Smooth muscle cell (in vitro differentiated cells): ENCODE results near the gene LRFN5. TPM values are rescaled to one million over a fixed set of nuclear protein-coding genes. Genes with fewer than 3 reads are reported as not detected.

Experiments
- DNase-seq: peaks from one replicate; lab custom pipeline; 2025; ENCODE audit not compliant: unreplicated experiment; lab: John Stamatoyannopoulos, UW
- H2AFZ ChIP-seq: fragments of 200-600 bp; sonication (generic); 2 replicates; pipeline ENCODE4 v1.6.0; 2016; ENCODE audit warnings: antibody characterized with exemption, low read depth, mild to moderate bottlenecking
- H3F3A ChIP-seq: fragments of 200-600 bp; sonication (generic); 2 replicates; pipeline ENCODE4 v1.6.0; 2017; ENCODE audit warnings: antibody characterized with exemption, low read depth
- H3K27ac ChIP-seq: fragments of 200-600 bp; sonication (generic); 2 replicates; pipeline ENCODE4 v1.5.1; 2016; ENCODE audit warnings: low read depth, mild to moderate bottlenecking
- H3K27me3 ChIP-seq: fragments of 200-600 bp; sonication (generic); 2 replicates; pipeline ENCODE4 v1.6.1; 2016; ENCODE audit warnings: low read depth, mild to moderate bottlenecking
- H3K36me3 ChIP-seq: fragments of 200-600 bp; sonication (generic); 2 replicates; pipeline ENCODE4 v1.5.1; 2016; ENCODE audit warnings: low read depth
- H3K4me1 ChIP-seq: fragments of 200-600 bp; sonication (generic); 2 replicates; pipeline ENCODE4 v1.5.1; 2016; ENCODE audit warnings: low read depth
- H3K4me2 ChIP-seq: fragments of 200-600 bp; sonication (generic); 2 replicates; pipeline ENCODE4 v1.6.0; 2016; ENCODE audit warnings: mild to moderate bottlenecking
- H3K4me3 ChIP-seq: fragments of 200-600 bp; sonication (generic); 2 replicates; pipeline ENCODE4 v1.5.1; 2016; ENCODE audit warnings: mild to moderate bottlenecking
- H3K79me2 ChIP-seq: fragments of 200-600 bp; sonication (generic); 2 replicates; pipeline ENCODE4 v1.6.0; 2016; ENCODE audit warnings: low read depth, mild to moderate bottlenecking
- H3K9ac ChIP-seq: fragments of 200-600 bp; sonication (generic); 2 replicates; pipeline ENCODE4 v1.6.0; 2016; ENCODE audit warnings: low read depth
- H3K9me3 ChIP-seq: fragments of 200-600 bp; sonication (generic); replicated peaks from 2 replicates; pipeline ENCODE4 v1.5.1; 2016; ENCODE audit warnings: low read depth
- H4K20me1 ChIP-seq: fragments of 200-600 bp; sonication (generic); 2 replicates; pipeline ENCODE4 v1.6.0; 2016; ENCODE audit warnings: low read depth
- WGBS: methylation state at CpG from one replicate; pipeline ENCODE4 v1.1.7; 2016; ENCODE audit warnings: low lambda C conversion rate; 5-methylcytosine and 5-hydroxymethylcytosine counted together
- polyA plus RNA-seq: library from polyadenylated mRNA; unstranded; fragments of >200 nt; fragmentation: Nextera tagmentation; extraction: Ambion mirVana; gene quantifications from 2 replicates; pipeline ENCODE4 v1.2.1, GENCODE V29; 2016
- total RNA-seq: library from RNA; depleted of rRNA; stranded (reverse); fragments of >200 nt; gene quantifications from 2 replicates; pipeline ENCODE4 v1.2.3, GENCODE V29; 2014
- TF ChIP-seq, protein P1 (sequence below): fragments of 200-600 bp; sonication (generic); IDR thresholded peaks from 2 replicates; pipeline ENCODE4 v1.5.1; 2017; ENCODE audit warnings: borderline replicate concordance, mild to moderate bottlenecking, antibody characterized with exemption; ENCODE audit not compliant: insufficient read depth, poor library complexity, severe bottlenecking

Gene LRFN5
- total and polyA plus RNA-seq, 2 experiments from 2014 or later = 22.1 to 33.8 TPM

GRCh38 chr14:41642367-41642766 lies 35.7 kb downstream of the LRFN5 start:
- no peak for DNase-seq

GRCh38 chr14:41642789-41643188 lies 36.1 kb downstream of the LRFN5 start:
- H3F3A ChIP-seq = no peaks in the 10 kb centered on the region
- DNase-seq = no peak
- H3K4me3 ChIP-seq = no peak overlapping the region
- TF ChIP-seq, protein P1, sequence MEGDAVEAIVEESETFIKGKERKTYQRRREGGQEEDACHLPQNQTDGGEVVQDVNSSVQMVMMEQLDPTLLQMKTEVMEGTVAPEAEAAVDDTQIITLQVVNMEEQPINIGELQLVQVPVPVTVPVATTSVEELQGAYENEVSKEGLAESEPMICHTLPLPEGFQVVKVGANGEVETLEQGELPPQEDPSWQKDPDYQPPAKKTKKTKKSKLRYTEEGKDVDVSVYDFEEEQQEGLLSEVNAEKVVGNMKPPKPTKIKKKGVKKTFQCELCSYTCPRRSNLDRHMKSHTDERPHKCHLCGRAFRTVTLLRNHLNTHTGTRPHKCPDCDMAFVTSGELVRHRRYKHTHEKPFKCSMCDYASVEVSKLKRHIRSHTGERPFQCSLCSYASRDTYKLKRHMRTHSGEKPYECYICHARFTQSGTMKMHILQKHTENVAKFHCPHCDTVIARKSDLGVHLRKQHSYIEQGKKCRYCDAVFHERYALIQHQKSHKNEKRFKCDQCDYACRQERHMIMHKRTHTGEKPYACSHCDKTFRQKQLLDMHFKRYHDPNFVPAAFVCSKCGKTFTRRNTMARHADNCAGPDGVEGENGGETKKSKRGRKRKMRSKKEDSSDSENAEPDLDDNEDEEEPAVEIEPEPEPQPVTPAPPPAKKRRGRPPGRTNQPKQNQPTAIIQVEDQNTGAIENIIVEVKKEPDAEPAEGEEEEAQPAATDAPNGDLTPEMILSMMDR = no peak
- H4K20me1 ChIP-seq = peaks cover 26% of the 10 kb centered on the region
- H3K9ac ChIP-seq = no peak overlapping the region
- no peak overlapping the region for H2AFZ ChIP-seq
- H3K36me3 ChIP-seq = no peaks in the 10 kb centered on the region
- WGBS = 88% methylated on average over 2 of the region's 2 CpGs
- H3K79me2 ChIP-seq = peaks cover 100% of the 10 kb centered on the region
- H3K27me3 ChIP-seq = no peaks in the 10 kb centered on the region
- no peak overlapping the region for H3K27ac ChIP-seq
- no peaks in the 10 kb centered on the region for H3K4me1 ChIP-seq
- H3K4me2 ChIP-seq = peak overlapping the region; percentile 20
- no peaks in the 10 kb centered on the region for H3K9me3 ChIP-seq

More at GRCh38 chr14:41642367-41642766, 35.7 kb downstream of the LRFN5 start:
- H3K4me3 ChIP-seq = no peak overlapping the region
- H3K4me1 ChIP-seq = no peaks in the 10 kb centered on the region
- H3K27ac ChIP-seq = no peak overlapping the region
- peaks cover 100% of the 10 kb centered on the region for H3K79me2 ChIP-seq
- H3K27me3 ChIP-seq = no peaks in the 10 kb centered on the region
- H3F3A ChIP-seq = no peaks in the 10 kb centered on the region
- no peaks in the 10 kb centered on the region for H3K9me3 ChIP-seq
- TF ChIP-seq, protein P1 = no peak
- H4K20me1 ChIP-seq = peaks cover 26% of the 10 kb centered on the region
- H3K9ac ChIP-seq = no peak overlapping the region
- peak overlapping the region; percentile 20 for H3K4me2 ChIP-seq
- no peak overlapping the region for H2AFZ ChIP-seq
- WGBS = 77% methylated on average over 1 of the region's 1 CpG
- no peaks in the 10 kb centered on the region for H3K36me3 ChIP-seq

- Histone ChIP-seq H3F3A (no peaks in the 10 kb centered on the region), H3K4me3 (no peak overlapping the region), H3K79me2 (peaks cover 100% of the 10 kb centered on the region), H3K9ac (no peak overlapping the region), H3K27ac (no peak overlapping the region), H2AFZ (no peak overlapping the region), H4K20me1 (peaks cover 23% of the 10 kb centered on the region), H3K9me3 (no peaks in the 10 kb centered on the region), H3K4me1 (no peaks in the 10 kb centered on the region), H3K36me3 (no peaks in the 10 kb centered on the region), H3K4me2 (no peak overlapping the region), H3K27me3 (no peaks in the 10 kb centered on the region)
- TF ChIP-seq, protein P1 = no peak
- 100% methylated on average over 1 of the region's 1 CpG for whole genome bisulfite sequencing
- DNase-seq = no peak
These were observed 37.9 kb downstream of the LRFN5 start for GRCh38 chr14:41644606-41645005.

DNA sequence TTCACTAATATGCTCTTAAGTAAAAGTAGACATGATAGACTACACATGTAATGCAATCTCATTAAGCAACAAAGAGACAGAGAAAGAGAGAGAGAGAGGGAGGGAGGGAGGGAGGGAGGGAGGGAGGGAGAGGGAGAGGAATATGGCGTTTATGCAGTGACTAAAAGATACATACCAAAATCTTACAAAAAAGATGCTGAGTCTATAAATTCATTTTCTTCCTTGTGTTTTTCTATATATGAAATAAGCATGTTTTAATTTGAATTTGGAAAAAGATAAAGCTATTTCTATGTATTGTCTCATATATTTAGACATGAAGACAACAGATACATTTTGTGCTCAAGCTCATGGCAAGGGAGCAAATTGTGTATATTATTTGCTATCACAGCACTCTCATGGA lies 44.1 kb downstream of the LRFN5 start:
- WGBS = 92% methylated on average over 1 of the region's 1 CpG
- no peak overlapping the region for H3K4me3 ChIP-seq
- no peaks in the 10 kb centered on the region for H3K4me1 ChIP-seq
- no peak overlapping the region for H3K4me2 ChIP-seq
- H3F3A ChIP-seq = no peaks in the 10 kb centered on the region
- no peak for DNase-seq
- H2AFZ ChIP-seq = no peak overlapping the region
- peaks cover 14% of the 10 kb centered on the region for H4K20me1 ChIP-seq
- no peaks in the 10 kb centered on the region for H3K36me3 ChIP-seq
- H3K79me2 ChIP-seq = peaks cover 98% of the 10 kb centered on the region
- H3K27me3 ChIP-seq = no peaks in the 10 kb centered on the region
- no peak overlapping the region for H3K9ac ChIP-seq
- H3K27ac ChIP-seq = no peak overlapping the region
- TF ChIP-seq, protein P1 = no peak
- H3K9me3 ChIP-seq = no peaks in the 10 kb centered on the region
